Body of pancreas (tissue), 4 donors: ENCODE measurements around the gene SLC39A8. TPM values are rescaled to one million over a fixed set of nuclear protein-coding genes. Genes with fewer than 3 reads are reported as not detected.
"Not testable (repeated sequence)": the region's sequence is repeated elsewhere in the genome, so short reads cannot be mapped to it uniquely, and the experiment has no call there.

ENCODE experiments used
- ATAC-seq: fragments of 150-250 bp; one replicate; pipeline ENCODE4 v1.9.1; 2016
- DNase-seq, 4 donors: peaks; one replicate each; pipeline ENCODE4 v3.0.0-alpha.2; 2019
- H3K27ac ChIP-seq, 4 donors: fragments of 200-600 bp; sonication (generic); 1 replicate in 3 of 4; 2 replicates in 1 of 4; pipeline versions ENCODE4 v1.5.1 to v1.6.1; 2016 to 2019; ENCODE audit warnings: mild to moderate bottlenecking in 1 of 4, mixed read lengths in 1 of 4, moderate library complexity in 1 of 4
- H3K27me3 ChIP-seq, 2 donors: fragments of 200-600 bp; sonication (generic); one replicate each; pipeline ENCODE4 v1.6.0; 2016; ENCODE audit warnings: mild to moderate bottlenecking in 1 of 2
- H3K36me3 ChIP-seq, 2 donors: fragments of 200-600 bp; sonication (generic); replicated peaks in 1 of 2; 2 replicates each; pipeline ENCODE4 v1.5.1; 2016; ENCODE audit warnings: low read depth in 2 of 2; ENCODE audit not compliant: insufficient read depth in 1 of 2
- H3K4me1 ChIP-seq: fragments of 200-600 bp; sonication (generic); one replicate; pipeline ENCODE4 v1.6.0; 2016
- H3K4me3 ChIP-seq, 2 donors: fragments of 200-600 bp; sonication (generic); 1 replicate in 1 of 2; 2 replicates in 1 of 2; pipeline ENCODE4 v1.5.1; 2016 to 2019
- H3K9me3 ChIP-seq, 3 donors: fragments of 200-600 bp; sonication (generic); 1 replicate in 2 of 3; 2 replicates in 1 of 3; pipeline ENCODE4 v1.5.1; 2016
- CTCF ChIP-seq, 7 experiments: fragments of 450-650 bp in 4 of 7; fragments of 200-600 bp in 3 of 7; sonication (generic) in 3 of 7; IDR thresholded peaks; one replicate each; pipeline ENCODE4 v1.5.1; 2016 to 2019; ENCODE audit warnings: antibody characterized with exemption in 7 of 7
- POLR2A ChIP-seq, 3 donors: fragments of 450-650 bp; IDR thresholded peaks; one replicate each; pipeline ENCODE4 v1.6.1; 2016; ENCODE audit warnings: antibody characterized with exemption in 3 of 3, mild to moderate bottlenecking in 2 of 3
- WGBS, 2 donors: methylation state at CpG; one replicate each; pipeline ENCODE4 v1.1.5; 2017; 5-methylcytosine and 5-hydroxymethylcytosine counted together
- intact Hi-C: fragments of 100-400 bp; cut with DNase I; formaldehyde crosslinking; loops from one replicate; pipeline ENCODE4 v1.15.1; 2023
- total RNA-seq, 2 donors: library from RNA; depleted of rRNA; stranded (reverse); fragments of >200 nt; gene quantifications; one replicate each; pipeline ENCODE4 v1.1.0, GENCODE V29; 2016

The SLC39A8 gene
- total RNA-seq, 2 donors from 2014 or later: 35.6 to 56.0 TPM

- 82 to 87% methylated on average over 8 to 22 of the region's 23 CpGs for WGBS, 2 donors
- Histone ChIP-seq H3K4me3 (no peak overlapping the region), H3K27ac (no peak overlapping the region), H3K4me1 (no peaks in the 10 kb centered on the region), H3K36me3 (no peaks in the 10 kb centered on the region), H3K27me3 (no peaks in the 10 kb centered on the region), H3K9me3 (no peaks in the 10 kb centered on the region)
- intact Hi-C loops: no loop called here
- ATAC-seq (no peak), DNase-seq (no peak)
- no peak for TF ChIP-seq POLR2A (IDR thresholded peaks at IDR 0.05)
- TF ChIP-seq CTCF (IDR thresholded peaks at IDR 0.05): no peak
These were observed 100.3 kb downstream of the SLC39A8 start for GRCh38 chr4:102244878-102245535.

GRCh38 chr4:102243296-102243695 is 102.0 kb downstream of the SLC39A8 start:
- ATAC-seq, H3K27ac ChIP-seq, H3K9me3 ChIP-seq, H3K4me3 ChIP-seq, DNase-seq, intact Hi-C loops, H3K27me3 ChIP-seq, H3K4me1 ChIP-seq, H3K36me3 ChIP-seq: not testable (repeated sequence)
- WGBS, 2 donors: 54 to 64% methylated on average over 5 of the region's 5 CpGs

- WGBS, 2 donors: 87 to 89% methylated on average over 6 to 15 of the region's 15 CpGs
- Histone ChIP-seq H3K4me1 (no peaks in the 10 kb centered on the region), H3K36me3 (no peaks in the 10 kb centered on the region), H3K9me3 (no peaks in the 10 kb centered on the region), H3K27ac (no peak overlapping the region), H3K27me3 (no peaks in the 10 kb centered on the region), H3K4me3 (no peak overlapping the region)
- no peak for ATAC-seq
- no peak for DNase-seq
- intact Hi-C loops: no loop called here
- TF ChIP-seq POLR2A (IDR thresholded peaks at IDR 0.05) (no peak), CTCF (IDR thresholded peaks at IDR 0.05) (no peak)
These were observed 110.9 kb downstream of the SLC39A8 start for GRCh38 chr4:102234243-102234838.

- H3K4me3 ChIP-seq: no peak overlapping the region
- no peaks in the 10 kb centered on the region for H3K27me3 ChIP-seq
- no peak for ATAC-seq
- peaks cover 0 to 3% (median 0%) of the 10 kb centered on the region in 3 donors for H3K9me3 ChIP-seq
- H3K27ac ChIP-seq: no peak overlapping the region
- no peak for DNase-seq
- TF ChIP-seq CTCF (IDR thresholded peaks at IDR 0.05): no peak
- no peaks in the 10 kb centered on the region for H3K4me1 ChIP-seq
- intact Hi-C loops: no loop called here
- no peaks in the 10 kb centered on the region for H3K36me3 ChIP-seq
These were observed 115.1 kb downstream of the SLC39A8 start for GRCh38 chr4:102230194-102230593.

- TF ChIP-seq CTCF (IDR thresholded peaks at IDR 0.05) (no peak), POLR2A (IDR thresholded peaks at IDR 0.05) (no peak)
- Histone ChIP-seq H3K36me3 (no peaks in the 10 kb centered on the region), H3K4me1 (no peaks in the 10 kb centered on the region), H3K27me3 (no peaks in the 10 kb centered on the region), H3K9me3 (peaks cover 0 to 3% (median 0%) of the 10 kb centered on the region in 3 donors), H3K27ac (no peak overlapping the region), H3K4me3 (no peak overlapping the region)
- intact Hi-C loops: no loop called here
- ATAC-seq: no peak
- no peak for DNase-seq
- WGBS, 2 donors: 88 to 98% methylated on average over 1 of the region's 1 CpG
These were observed 117.9 kb downstream of the SLC39A8 start for GRCh38 chr4:102227388-102227787.
